ENCODE data around the gene VPS33B.

DNA sequence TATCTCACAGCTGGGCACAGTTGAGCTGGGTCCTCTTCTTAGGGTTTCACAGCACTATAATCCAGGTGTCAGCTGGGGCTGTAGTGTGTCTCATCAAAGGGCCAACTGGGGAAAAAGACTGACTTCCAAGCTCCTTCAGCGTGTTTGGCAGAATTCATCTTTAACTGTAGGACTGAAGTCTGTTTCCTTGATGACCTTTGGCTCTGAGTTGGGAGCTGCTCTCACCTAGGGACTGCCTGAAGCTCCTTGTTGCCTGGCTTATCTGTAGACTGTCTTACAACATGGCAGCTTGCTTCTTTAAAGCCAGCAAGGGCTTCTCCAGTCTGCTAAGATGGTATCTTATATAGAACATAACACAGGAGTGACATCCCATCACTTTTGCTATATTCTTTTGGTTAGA, 5.3 kb upstream of the VPS33B start:
- TF ChIP-seq POLR2A (IDR thresholded peaks at IDR 0.05): no peak
- TF ChIP-seq, protein P1, sequence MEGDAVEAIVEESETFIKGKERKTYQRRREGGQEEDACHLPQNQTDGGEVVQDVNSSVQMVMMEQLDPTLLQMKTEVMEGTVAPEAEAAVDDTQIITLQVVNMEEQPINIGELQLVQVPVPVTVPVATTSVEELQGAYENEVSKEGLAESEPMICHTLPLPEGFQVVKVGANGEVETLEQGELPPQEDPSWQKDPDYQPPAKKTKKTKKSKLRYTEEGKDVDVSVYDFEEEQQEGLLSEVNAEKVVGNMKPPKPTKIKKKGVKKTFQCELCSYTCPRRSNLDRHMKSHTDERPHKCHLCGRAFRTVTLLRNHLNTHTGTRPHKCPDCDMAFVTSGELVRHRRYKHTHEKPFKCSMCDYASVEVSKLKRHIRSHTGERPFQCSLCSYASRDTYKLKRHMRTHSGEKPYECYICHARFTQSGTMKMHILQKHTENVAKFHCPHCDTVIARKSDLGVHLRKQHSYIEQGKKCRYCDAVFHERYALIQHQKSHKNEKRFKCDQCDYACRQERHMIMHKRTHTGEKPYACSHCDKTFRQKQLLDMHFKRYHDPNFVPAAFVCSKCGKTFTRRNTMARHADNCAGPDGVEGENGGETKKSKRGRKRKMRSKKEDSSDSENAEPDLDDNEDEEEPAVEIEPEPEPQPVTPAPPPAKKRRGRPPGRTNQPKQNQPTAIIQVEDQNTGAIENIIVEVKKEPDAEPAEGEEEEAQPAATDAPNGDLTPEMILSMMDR (IDR thresholded peaks at IDR 0.05 in 4 of 5, conservative IDR thresholded peaks at IDR 0.05 in 1 of 5): no peak
